ENCODE data around the gene NLGN1.
A peak's percentile ranks its signal among the peaks of the same experiment; 100 is the strongest.

The NLGN1 gene

DNA sequence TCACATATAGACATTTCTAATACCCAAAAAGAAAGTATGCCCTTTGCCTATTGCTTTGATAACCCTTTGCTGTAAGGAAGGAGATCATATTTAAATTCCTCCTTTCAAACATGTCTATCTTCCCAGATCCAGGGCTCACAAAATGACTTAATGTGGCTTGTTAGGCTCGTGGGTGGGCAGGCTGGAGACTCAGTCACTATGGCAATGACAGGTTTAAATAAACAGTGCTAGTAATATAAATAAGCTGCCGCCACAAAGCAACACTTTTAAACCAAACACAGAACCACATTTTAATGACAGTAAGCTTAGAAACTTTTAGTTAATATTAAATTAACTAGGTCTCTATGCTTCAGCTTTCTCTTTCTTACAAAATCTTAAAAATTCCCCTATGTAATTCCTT is 845.6 kb downstream of the NLGN1 start:
- DNase-seq (ENCODE audit: low read depth) = peak; percentile 2

DNA sequence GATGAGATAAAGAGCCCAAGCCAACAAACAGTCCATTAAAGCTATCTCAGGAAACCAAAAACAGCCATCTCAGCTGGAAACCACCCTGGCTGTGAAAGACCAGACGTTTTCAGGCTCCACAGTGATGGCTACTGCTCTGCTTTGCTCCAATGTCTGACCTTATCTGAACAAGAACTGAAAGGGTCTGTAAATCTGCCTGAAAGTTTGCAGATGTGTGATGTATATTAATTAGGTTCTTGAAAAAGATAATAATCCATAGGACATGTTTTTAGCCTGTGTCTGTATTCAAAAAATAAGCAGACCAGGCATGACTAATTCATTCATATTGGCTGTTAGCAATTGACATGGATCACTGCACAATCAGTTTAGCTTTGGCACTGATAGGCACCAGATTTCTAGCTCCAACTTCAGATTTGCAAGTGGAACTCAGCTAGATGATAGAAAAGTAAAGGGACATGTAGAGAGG is 850.2 kb downstream of the NLGN1 start:
- no peak for DNase-seq (ENCODE audit: low read depth)
- H3K4me3 ChIP-seq (replicated peaks; ENCODE audit: low read depth, low read length) = no peak overlapping the region
- TF ChIP-seq, protein P1, sequence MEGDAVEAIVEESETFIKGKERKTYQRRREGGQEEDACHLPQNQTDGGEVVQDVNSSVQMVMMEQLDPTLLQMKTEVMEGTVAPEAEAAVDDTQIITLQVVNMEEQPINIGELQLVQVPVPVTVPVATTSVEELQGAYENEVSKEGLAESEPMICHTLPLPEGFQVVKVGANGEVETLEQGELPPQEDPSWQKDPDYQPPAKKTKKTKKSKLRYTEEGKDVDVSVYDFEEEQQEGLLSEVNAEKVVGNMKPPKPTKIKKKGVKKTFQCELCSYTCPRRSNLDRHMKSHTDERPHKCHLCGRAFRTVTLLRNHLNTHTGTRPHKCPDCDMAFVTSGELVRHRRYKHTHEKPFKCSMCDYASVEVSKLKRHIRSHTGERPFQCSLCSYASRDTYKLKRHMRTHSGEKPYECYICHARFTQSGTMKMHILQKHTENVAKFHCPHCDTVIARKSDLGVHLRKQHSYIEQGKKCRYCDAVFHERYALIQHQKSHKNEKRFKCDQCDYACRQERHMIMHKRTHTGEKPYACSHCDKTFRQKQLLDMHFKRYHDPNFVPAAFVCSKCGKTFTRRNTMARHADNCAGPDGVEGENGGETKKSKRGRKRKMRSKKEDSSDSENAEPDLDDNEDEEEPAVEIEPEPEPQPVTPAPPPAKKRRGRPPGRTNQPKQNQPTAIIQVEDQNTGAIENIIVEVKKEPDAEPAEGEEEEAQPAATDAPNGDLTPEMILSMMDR (IDR thresholded peaks at IDR 0.05; ENCODE audit: low read length, missing control alignments) = no peak

More for the DNA sequence above, 845.6 kb downstream of the NLGN1 start:
- no peak overlapping the region for H3K4me3 ChIP-seq (replicated peaks; ENCODE audit: low read depth, low read length)
- TF ChIP-seq, protein P1 (IDR thresholded peaks at IDR 0.05; ENCODE audit: low read length, missing control alignments) = no peak

DNA sequence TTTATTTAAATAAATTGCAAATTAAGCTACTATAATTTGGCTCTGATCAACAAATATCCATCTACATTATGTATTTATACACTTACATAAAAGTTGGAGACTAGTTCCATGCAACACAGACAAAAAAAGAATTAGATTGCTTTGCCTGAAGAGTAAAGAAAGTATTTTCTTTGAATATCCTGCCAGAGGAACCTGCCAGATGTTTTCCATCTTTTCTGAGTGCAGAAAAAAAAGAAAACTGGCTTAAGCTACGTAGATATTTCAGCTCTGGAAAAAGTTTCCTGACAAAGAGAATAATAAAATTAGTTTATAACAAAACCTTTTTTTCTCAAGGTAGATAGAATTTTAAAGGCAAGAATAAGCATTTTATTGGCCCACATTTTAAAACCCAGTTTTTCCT is 854.1 kb downstream of the NLGN1 start:
- DNase-seq (ENCODE audit: low read depth) = peak; percentile 6
- no peak overlapping the region for H3K4me3 ChIP-seq (replicated peaks; ENCODE audit: low read depth, low read length)
- TF ChIP-seq, protein P1 (IDR thresholded peaks at IDR 0.05; ENCODE audit: low read length, missing control alignments) = no peak

DNA sequence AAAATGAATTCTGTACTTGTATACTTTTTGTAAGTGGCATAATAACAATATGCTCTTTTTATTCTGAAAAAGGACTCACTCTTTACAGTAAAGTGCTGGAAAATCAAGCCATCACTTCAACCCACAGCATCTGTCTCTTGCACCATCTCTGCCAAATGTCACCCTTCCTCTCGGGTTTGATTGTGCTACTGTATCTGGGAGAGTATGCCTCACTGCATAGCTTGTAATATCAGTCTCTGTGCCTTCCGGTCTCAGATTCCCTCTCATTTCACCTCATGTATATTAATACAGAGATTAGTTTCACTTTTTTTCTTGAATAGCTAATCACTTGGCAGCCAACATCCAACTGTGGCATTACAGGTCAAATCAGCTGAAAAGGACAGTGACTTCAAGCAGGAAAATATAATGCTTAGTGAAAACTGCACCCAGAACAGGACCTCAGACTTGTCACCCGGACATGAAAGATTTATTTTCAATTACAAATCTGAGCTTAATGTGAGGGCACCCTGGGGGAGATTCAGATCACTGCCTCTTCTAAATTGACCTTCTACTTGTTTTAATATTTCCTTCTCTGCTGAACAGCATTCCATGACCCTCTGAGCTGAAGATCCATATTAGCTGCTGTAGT is 855.8 kb downstream of the NLGN1 start:
- H3K4me3 ChIP-seq (replicated peaks; ENCODE audit: low read depth, low read length) = no peak overlapping the region
- no peak for DNase-seq (ENCODE audit: low read depth)
- TF ChIP-seq, protein P1 (IDR thresholded peaks at IDR 0.05; ENCODE audit: low read length, missing control alignments) = no peak

DNA sequence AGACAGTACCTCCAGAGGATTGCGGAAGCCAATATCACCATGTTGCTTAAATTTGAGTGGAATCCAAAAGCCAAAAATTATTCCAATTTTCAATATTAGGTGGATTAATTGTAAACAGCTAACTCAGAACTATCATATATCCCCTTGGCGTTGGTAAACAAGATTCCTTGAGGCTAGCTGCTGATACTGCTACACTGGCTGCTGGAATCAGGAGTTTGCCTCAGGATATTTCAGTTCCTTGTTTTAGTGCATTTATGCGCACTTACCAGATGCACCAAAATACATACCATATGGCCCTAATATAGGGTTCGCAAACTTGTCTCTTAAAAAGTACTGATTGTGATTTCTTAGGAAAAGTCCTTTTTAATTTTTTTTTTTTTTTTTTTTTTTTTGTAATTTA is 856.4 kb downstream of the NLGN1 start:
- TF ChIP-seq, protein P1 (IDR thresholded peaks at IDR 0.05; ENCODE audit: low read length, missing control alignments) = no peak
- DNase-seq (ENCODE audit: low read depth) = no peak
- H3K4me3 ChIP-seq (replicated peaks; ENCODE audit: low read depth, low read length) = no peak overlapping the region

DNA sequence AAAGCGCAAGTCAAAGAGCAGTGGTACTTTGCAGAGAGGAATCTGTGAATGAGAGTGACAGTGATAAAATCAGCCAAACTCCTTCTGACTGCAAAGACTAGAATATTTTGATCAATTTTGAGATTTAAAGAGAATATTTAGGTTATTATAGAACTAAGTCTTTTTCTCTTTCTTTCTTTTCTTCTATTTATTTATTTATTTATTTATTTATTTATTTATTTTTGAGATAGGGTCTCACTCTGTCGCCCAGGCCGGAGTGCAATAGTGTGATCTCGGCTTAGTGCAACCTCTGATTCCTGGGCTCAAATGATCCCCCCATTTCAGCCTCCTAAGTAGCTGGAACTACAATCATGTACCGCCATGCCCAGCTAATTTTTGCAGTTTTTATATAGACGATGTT is 857.9 kb downstream of the NLGN1 start:
- no peak overlapping the region for H3K4me3 ChIP-seq (replicated peaks; ENCODE audit: low read depth, low read length)
- TF ChIP-seq, protein P1 (IDR thresholded peaks at IDR 0.05; ENCODE audit: low read length, missing control alignments) = no peak
- no peak for DNase-seq (ENCODE audit: low read depth)

DNA sequence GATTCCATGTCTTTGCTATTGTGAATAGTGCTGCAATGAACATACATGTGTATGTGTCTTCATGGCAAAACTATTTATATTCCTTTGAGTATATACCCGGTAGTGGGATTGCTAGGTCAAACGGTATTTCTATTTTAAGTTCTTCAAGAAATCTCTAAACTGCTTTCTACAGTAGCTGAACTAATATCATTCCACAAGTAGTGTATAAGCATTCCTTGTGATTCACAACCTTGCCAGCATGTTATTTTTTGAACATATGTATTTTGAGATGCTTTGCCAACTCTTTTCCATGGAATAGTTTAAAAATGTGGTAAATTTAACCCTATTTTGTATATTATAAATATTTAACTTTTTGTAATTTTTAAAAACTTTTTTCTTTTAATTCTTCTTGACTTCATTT is 868.9 kb downstream of the NLGN1 start:
- H3K4me3 ChIP-seq (replicated peaks; ENCODE audit: low read depth, low read length) = no peak overlapping the region
- DNase-seq (ENCODE audit: low read depth) = no peak
- TF ChIP-seq, protein P1 (IDR thresholded peaks at IDR 0.05; ENCODE audit: low read length, missing control alignments) = no peak

All from fibroblast of pulmonary artery (primary cell).